ENCODE results near the gene MRPL40. TPM values are rescaled to one million over a fixed set of nuclear protein-coding genes. Genes with fewer than 3 reads are reported as not detected.

The MRPL40 gene
- total and polyA plus RNA-seq, 2 of the 13 experiments (the other 11 are each of a cell fraction or from before 2014, with no cell fraction given) = 42.7 to 79.7 TPM

GRCh38 chr22:19450363-19451175 is 18.2 kb downstream of the MRPL40 start:
- DNase-seq (ENCODE audit: low spot score) = no peak
- ChIA-PET POLR2A (interaction anchor here (0.8 kb wide), 1 partner anchor 14 kb away, joined by 3 read pairs; no protein-coding TSS in a partner anchor), CTCF (ENCODE audit: low intra/inter-chr PET ratio, low total read pairs) (no interaction called here)
- no TSS peak for BruUV-seq (replicated peaks)
- H3K4me1 ChIP-seq (ENCODE audit: insufficient read depth, low read length) = peaks cover 30% of the 10 kb centered on the region
- H2AFZ ChIP-seq (ENCODE audit: low read length) = no peak overlapping the region
- no peak overlapping the region for H3K9ac ChIP-seq (ENCODE audit: insufficient read depth, low read depth, low read length)
- no peak overlapping the region for H3K27ac ChIP-seq (ENCODE audit: extremely low read length, insufficient read depth, low read length)
- no peak for FAIRE-seq
- ATAC-seq = no peak
- intact Hi-C loops (cut with micrococcal nuclease; ENCODE audit: unreplicated experiment) = no loop called here
- no peak overlapping the region for H3K4me3 ChIP-seq (replicated peaks in 1 of 3; ENCODE audit: insufficient read depth in 1 of 3, low read depth in 2 of 3, low read length in 3 of 3)
- WGBS (ENCODE audit: low lambda C conversion rate) = 95% methylated on average over 8 of the region's 8 CpGs
- TF ChIP-seq ZBTB7A (CRISPR knock-in tag; IDR thresholded peaks at IDR 0.05) (no peak), ZNF296 (CRISPR knock-in tag; conservative IDR thresholded peaks at IDR 0.05) (no peak), ZNF121 (CRISPR knock-in tag; IDR thresholded peaks at IDR 0.05) (peak; percentile 29; the same call in 1 of the 2 replicates)
- H4K20me1 ChIP-seq (ENCODE audit: insufficient read depth, low read length) = no peaks in the 10 kb centered on the region
- peaks cover 20% of the 10 kb centered on the region for H3K79me2 ChIP-seq (ENCODE audit: insufficient read depth, low read length)
- in situ Hi-C loops (cut with HindIII; ENCODE audit: extremely low pct_ligation_motif_present, low pct_unique_long_range_greater_than_20kb) = no loop called here
- no peaks in the 10 kb centered on the region; a peak in 1 of 5 replicates for H3K27me3 ChIP-seq (ENCODE audit: control insufficient read depth in 1 of 2, insufficient read depth in 2 of 2, low read length in 2 of 2)
- H3K9me3 ChIP-seq (ENCODE audit: low read length) = no peaks in the 10 kb centered on the region
- H3K4me2 ChIP-seq (ENCODE audit: low read depth, low read length) = no peak overlapping the region
- H3K36me3 ChIP-seq (replicated peaks in 1 of 2; ENCODE audit: control insufficient read depth in 1 of 2, insufficient read depth in 2 of 2, low read length in 2 of 2) = peaks cover 10 to 51% of the 10 kb centered on the region in 2 experiments; a peak in 4 of 5 replicates

- Histone ChIP-seq H3K9me3 (ENCODE audit: low read length) (no peaks in the 10 kb centered on the region), H3K27me3 (ENCODE audit: control insufficient read depth in 1 of 2, insufficient read depth in 2 of 2, low read length in 2 of 2) (no peaks in the 10 kb centered on the region; a peak in 1 of 5 replicates), H3K4me2 (ENCODE audit: low read depth, low read length) (no peak overlapping the region), H3K79me2 (ENCODE audit: insufficient read depth, low read length) (peaks cover 10% of the 10 kb centered on the region), H2AFZ (ENCODE audit: low read length) (no peak overlapping the region), H4K20me1 (ENCODE audit: insufficient read depth, low read length) (no peaks in the 10 kb centered on the region), H3K4me3 (replicated peaks in 1 of 3; ENCODE audit: insufficient read depth in 1 of 3, low read depth in 2 of 3, low read length in 3 of 3) (no peak overlapping the region), H3K9ac (ENCODE audit: insufficient read depth, low read depth, low read length) (no peak overlapping the region), H3K27ac (ENCODE audit: extremely low read length, insufficient read depth, low read length) (no peak overlapping the region), H3K36me3 (replicated peaks in 1 of 2; ENCODE audit: control insufficient read depth in 1 of 2, insufficient read depth in 2 of 2, low read length in 2 of 2) (peaks cover 14 to 61% of the 10 kb centered on the region in 2 experiments; a peak in 4 of 5 replicates), H3K4me1 (ENCODE audit: insufficient read depth, low read length) (peaks cover 20% of the 10 kb centered on the region)
- ChIA-PET CTCF (ENCODE audit: low intra/inter-chr PET ratio, low total read pairs) (no interaction called here), POLR2A (no interaction called here)
- FAIRE-seq (no peak), DNase-seq (ENCODE audit: low spot score) (no peak), ATAC-seq (no peak)
- no TSS peak for BruUV-seq (replicated peaks)
- 100% methylated on average over 4 of the region's 4 CpGs for WGBS (ENCODE audit: low lambda C conversion rate)
- intact Hi-C loops (cut with micrococcal nuclease; ENCODE audit: unreplicated experiment) = no loop called here
- in situ Hi-C loops (cut with HindIII; ENCODE audit: extremely low pct_ligation_motif_present, low pct_unique_long_range_greater_than_20kb) = no loop called here
- TF ChIP-seq TBX2 (CRISPR knock-in tag; IDR thresholded peaks at IDR 0.05; ENCODE audit: borderline replicate concordance) (no peak), NFKB2 (CRISPR knock-in tag; IDR thresholded peaks at IDR 0.05; ENCODE audit: borderline replicate concordance) (no peak), NFAT5 (CRISPR knock-in tag; IDR thresholded peaks at IDR 0.05) (no peak), ZNF724P (CRISPR knock-in tag; IDR thresholded peaks at IDR 0.05; ENCODE audit: borderline replicate concordance) (no peak), MTA1 (CRISPR knock-in tag; IDR thresholded peaks at IDR 0.05; ENCODE audit: borderline replicate concordance) (no peak), CTCF (CRISPR knock-in tag; IDR thresholded peaks at IDR 0.05) (no peak), TCF7L2 (IDR thresholded peaks at IDR 0.05; ENCODE audit: low read depth, low read length) (no peak), MIXL1 (CRISPR knock-in tag; IDR thresholded peaks at IDR 0.05) (no peak)
These were observed 19.2 kb downstream of the MRPL40 start for GRCh38 chr22:19451570-19451969.
